GM18951 (cell line): Measurements from ENCODE around the gene C1orf174.

ENCODE experiments used
- POLR2A ChIP-seq: IDR thresholded peaks from 4 replicates; pipeline ENCODE4 v1.6.1; 2011; ENCODE audit warnings: mild to moderate bottlenecking; ENCODE audit not compliant: insufficient read length, insufficient read depth; ENCODE audit errors: extremely low read depth
- in situ Hi-C: fragments of 300-500 bp; cut with MboI; formaldehyde crosslinking; loops from one replicate; pipeline ENCODE4 v1.12.0; 2022; ENCODE audit warnings: low sequenced_read_pairs, mixed read lengths, inconsistent platforms; ENCODE audit not compliant: unreplicated experiment

C1orf174 gene

DNA sequence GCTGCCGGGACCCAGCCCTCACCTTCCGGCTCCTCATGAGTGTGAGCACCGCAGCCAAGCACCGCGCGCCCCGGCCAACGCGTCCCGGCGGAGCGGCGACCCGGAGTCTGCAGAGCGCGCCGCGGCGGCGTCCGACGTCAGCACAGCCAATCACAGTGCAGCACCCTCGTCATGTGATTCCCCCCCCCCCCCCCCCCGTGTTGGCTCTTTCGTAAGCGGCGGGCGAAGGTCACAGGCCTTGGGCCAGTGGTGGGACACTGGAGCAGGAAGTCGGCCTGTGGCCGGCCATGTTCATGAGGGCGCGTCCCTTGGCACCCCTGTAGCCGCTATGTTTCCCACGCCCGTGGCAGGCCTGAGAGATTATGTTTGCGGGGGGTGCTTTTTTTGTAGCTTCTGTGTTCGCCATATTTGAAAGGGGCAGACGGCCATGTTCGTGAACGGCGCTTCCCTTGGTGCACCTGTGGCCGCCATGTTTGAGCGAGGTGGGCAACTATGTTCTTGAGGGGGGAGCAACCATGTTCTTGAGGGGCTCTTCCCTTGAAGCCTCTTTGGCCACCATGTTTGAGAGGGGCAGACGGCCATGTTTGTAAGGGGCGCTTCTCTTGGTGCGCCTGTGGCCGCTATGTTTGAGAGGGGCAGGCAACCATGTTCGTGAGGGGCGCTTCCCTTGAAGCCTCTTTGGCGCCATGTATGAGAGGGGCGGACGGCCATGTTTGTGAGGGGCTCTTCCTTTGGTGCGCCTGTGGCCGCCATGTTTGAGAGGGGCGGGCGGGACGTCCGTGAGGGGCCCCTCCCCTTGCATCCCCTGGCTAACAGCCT is at the start of gene C1orf174:
C1orf174 (minus strand) TSS at position 123 of the 819 bp plus-strand sequence; CDS start at position 37, 86 bp downstream.
- in situ Hi-C loops: loop anchor here (25.0 kb wide), 1 partner anchor 912 kb away; no protein-coding TSS in a partner anchor
- peak; percentile 82 for TF ChIP-seq POLR2A

DNA sequence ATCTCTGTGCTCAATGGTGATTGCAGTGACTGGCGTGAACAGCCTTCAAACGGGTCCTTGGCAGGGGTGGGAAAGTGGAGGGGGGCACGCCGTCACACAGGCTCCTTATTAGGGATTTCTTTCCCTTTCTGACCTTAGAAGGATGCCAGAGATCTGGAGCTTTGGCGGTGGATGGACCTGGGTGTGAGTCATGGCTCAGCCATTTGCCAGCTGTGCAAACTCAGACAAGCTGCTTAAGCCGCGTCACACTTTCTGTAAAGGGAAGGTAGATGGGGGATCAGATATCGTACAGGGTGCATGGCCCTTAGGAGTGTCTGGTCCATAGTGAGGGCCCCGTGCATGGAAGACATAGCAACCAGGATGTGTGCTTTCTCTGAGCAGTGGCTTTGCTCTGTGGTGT is 48.3 kb upstream of the C1orf174 start:
- in situ Hi-C loops: no loop called here
- TF ChIP-seq POLR2A: no peak

DNA sequence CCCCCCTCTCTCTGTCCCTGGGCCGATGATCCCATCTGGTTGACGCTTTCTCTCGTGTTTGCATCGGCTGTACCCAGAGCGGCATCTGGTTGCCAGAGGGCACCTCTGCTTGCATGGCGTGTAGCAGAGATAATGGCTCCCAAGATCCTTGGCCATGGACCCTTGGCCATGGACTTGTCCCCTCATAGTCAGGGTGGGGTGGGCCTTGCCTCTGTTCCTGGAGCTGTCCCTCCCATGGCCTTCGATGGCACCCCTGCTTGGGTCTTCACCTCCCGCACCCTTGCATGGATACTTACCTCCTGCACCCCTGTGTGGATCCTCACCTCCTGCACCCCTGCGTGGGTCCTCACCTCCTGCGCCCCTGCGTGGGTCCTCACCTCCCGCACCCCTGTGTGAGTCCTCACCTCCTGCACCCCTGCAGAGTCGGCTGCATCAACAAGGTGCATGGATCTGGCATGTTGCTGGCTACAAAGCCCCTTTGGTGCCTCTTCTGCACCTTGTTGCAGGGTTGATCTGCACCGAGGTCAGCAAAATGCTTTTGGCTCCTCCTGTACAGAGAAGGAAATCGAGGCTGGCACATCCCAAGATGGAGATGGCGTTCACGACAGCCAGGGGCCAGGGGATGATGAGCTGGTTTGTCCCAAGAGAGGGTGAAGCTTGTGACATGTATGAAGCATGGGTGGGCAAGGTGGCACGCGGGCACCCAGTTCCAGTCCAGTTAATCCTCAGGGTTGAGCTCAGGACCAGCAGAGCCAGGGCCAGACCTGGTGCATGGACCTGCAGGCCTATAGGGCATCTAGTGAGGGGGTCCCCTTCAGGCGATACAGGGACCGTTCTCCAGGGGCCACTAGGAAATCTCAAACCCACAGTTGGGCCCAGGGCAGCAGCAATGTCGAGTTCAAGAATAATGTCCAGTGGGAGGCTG is 46.1 kb upstream of the C1orf174 start:
- TF ChIP-seq POLR2A: no peak
- in situ Hi-C loops: no loop called here

DNA sequence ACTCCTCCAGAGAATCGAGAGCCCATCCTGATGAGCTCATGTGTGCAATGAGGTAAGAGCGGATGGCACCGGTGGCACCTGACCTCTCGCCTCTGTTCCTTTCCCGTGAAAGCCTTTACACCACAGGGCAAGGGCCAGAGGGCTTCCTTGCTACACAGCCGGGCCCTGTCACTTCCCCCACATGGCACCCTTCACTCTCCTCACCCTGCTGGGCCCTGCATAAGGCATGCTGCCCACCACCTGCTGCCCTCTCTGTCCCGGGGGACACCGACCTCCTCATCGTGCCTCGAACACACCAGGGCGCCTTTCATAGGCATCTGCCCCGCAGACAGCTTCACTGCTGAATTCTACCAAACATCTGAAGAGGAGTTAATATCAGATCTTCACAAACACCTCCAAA is 45.1 kb upstream of the C1orf174 start:
- TF ChIP-seq POLR2A: no peak
- in situ Hi-C loops: no loop called here

- TF ChIP-seq POLR2A: no peak
- in situ Hi-C loops: no loop called here
Measured at GRCh38 chr1:3944578-3945125, 44.6 kb upstream of the C1orf174 start.

DNA sequence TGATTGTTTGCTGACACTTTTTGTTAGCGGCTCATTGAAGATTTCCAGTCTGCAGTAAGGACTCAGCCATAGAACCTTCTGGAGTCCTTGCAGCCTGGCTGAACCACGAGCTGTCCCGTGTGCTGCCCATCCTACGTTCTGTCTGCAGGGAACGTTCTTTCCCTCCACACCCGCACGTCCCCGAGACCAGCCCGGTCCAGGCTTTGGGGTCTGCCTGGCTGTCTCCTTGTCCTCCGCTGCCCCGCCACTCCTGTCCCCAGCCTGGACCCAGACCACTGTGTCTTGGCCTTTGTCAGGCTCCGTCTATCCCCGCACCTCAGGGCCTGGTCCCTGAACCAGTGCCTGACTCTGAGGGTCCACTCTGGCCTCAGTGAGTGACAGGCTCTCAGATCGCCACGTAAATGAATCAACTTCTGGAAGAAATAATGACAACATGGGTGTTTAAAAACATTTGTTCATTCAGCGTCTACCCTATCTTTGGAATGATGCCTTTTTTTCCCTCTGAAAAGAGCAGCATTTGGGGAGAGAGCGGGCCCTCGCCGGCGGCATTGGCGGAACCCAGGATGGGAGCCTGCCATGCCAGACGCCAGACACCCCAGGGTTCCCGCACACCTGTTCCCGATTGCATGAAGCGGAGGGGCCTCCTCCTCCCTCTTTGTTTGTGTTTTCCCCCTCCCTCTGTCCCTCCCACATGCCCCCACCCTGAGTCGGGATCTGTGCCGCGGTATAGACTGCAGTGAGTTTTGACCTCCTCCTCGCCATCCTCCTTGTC is 43.9 kb upstream of the C1orf174 start:
- TF ChIP-seq POLR2A: no peak
- in situ Hi-C loops: no loop called here

GRCh38 chr1:3943123-3943431 is 43.0 kb upstream of the C1orf174 start:
- in situ Hi-C loops: no loop called here

DNA sequence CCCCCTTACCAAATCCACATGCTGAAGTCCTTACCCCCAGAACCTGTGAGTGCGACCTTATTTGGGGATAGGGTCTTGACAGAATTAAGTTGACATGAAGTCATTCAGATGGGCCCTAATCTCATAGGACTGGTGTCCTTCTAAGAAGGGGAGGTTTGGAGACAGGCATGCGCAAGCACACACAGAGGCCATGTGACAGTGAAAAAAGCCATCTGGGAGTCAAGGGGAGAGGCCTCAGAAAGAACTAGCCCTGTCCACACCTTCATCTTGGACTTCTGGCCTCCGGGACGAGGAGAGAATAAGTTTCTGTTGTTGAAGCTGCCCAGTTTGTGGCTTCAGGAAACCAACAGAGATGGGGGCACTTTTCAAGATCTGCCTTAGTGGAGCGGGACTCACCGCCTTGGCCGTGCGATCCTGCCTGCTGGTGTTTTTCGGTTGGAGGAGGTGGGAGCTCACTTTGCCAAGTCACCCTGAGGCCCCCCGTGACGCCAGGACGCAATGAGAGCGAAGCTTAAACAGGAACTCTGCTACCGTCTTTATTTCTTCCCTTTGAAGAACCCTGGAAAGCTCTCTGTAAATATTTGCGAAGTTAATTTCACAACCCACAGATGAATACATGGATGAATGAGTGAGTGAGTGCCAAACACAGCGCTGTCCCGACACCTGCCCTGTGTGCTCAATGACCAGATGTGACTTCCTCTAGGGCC is 42.5 kb upstream of the C1orf174 start:
- in situ Hi-C loops: no loop called here
- no peak for TF ChIP-seq POLR2A

More at GRCh38 chr1:3943123-3943431, 43.0 kb upstream of the C1orf174 start:
- TF ChIP-seq POLR2A: no peak

- no peak for TF ChIP-seq POLR2A
- in situ Hi-C loops: no loop called here
Measured at GRCh38 chr1:3940754-3941345, 40.8 kb upstream of the C1orf174 start.

GRCh38 chr1:3940081-3940753 is 40.1 kb upstream of the C1orf174 start:
- no peak for TF ChIP-seq POLR2A
- in situ Hi-C loops: no loop called here
